SK-MEL-5 (cell line): ENCODE measurements around the gene CEP135. TPM values are rescaled to one million over a fixed set of nuclear protein-coding genes. Genes with fewer than 3 reads are reported as not detected.
"Not testable (repeated sequence)": the region's sequence is repeated elsewhere in the genome, so short reads cannot be mapped to it uniquely, and the experiment has no call there.

Source experiments
- DNase-seq: peaks from one replicate; pipeline ENCODE4 v3.0.0-alpha.2; 2016; ENCODE audit warnings: low read depth, low spot score
- in situ Hi-C: cut with HindIII; loops from 2 replicates; pipeline ENCODE4 v1.10.0; 2016; ENCODE audit warnings: low sequenced_read_pairs, high pct_unique_total_duplicates, low pct_unique_long_range_greater_than_20kb
- total RNA-seq: library from RNA; depleted of rRNA; stranded (reverse); fragments of >200 nt; shearing (Covaris generic); gene quantifications from 2 replicates; pipeline ENCODE4 v1.2.3, GENCODE V29; 2014

Gene CEP135
- total RNA-seq, 1 experiment from 2014 or later, result 4.5 TPM

DNA sequence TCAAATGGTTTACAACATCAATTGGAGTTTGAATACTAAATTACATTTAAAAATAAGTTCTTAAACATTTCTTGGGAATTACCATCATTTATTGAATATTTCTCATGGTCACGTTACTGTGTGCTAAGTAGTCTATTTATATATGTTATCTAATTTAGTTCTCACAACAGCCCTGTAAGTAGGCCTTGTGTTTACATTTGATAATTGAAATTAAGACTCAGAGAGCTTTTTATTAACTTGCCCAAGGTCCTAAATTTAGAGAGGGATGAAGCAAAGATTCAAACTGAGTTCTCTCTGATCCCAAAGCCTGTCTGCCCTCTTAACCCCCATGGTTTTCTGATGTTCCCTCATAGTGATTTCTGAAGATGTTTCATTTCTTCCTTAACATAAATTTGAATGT, 103.7 kb downstream of the CEP135 start:
- no peak for DNase-seq
- in situ Hi-C loops, result no loop called here

- peak; percentile 74 for DNase-seq
- in situ Hi-C loops, result no loop called here
Measured at GRCh38 chr4:56052966-56053365, 104.2 kb downstream of the CEP135 start.

DNA sequence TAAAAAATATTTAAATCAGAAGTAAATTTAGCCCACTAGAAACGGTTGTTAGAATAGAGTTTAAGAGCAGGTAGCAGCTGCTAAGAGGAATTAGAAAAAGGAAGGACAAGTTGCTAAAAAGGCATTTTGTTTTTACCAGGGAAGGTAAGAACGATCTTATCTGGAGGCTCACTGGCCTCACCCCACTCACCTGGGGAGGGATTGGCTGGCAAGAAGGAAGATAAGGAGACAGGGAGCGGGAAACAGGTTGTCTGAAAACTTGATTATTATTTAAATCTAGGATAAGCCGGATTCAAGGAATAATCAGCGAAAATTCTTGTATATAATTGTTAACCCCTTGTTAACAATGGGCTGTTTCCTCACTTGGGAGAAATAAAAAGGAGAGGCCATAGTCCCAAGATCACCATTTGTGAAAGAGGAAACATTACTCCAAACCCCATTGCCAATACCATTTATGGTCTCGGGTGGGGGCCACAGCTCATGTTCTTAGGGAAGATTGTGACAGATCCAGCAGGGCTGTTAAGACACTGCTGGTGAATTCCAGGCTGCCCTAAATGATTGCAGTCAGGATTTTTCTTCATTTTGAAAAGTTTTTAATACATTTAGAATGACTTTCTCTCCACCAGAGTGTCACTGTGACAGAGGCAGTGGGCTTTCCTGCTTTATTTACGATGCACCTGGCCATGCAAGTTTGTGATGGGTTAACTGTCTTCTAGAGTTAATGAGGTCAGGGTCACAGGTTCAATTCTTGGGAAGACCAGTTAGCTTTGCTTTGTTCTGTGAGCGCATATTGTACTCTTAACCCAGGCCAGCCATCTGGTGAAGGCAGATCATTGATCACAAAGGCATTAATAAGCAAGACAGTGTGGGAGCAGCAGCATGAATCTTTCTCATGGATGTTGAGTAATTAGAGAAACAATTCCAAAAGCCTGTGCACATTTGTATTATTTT, 106.6 kb downstream of the CEP135 start:
- in situ Hi-C loops, result no loop called here

DNA sequence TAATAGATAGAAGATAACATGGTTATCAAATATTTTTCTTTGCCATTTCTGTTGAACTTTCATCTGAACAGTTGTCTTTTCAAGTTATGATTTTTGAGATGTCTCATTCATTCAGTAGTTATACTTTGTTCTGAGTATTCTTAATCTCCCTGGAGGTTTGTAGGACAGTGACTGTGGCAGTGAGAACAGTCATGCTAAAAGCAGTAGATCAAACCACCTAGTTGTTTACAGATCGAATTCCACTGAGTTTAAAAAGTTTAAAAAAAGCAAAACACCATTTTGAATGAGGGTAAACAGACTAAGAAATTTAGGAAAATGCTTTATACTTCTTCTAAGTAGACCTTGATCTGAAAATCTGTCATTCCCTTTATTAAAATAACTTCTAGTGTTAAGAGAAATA, 107.2 kb downstream of the CEP135 start:
- DNase-seq, result no peak
- in situ Hi-C loops, result no loop called here

More for the DNA sequence above, 106.6 kb downstream of the CEP135 start:
- no peak for DNase-seq

- in situ Hi-C loops, result no loop called here
- no peak for DNase-seq
Measured at GRCh38 chr4:56058555-56058954, 109.8 kb downstream of the CEP135 start.

DNA sequence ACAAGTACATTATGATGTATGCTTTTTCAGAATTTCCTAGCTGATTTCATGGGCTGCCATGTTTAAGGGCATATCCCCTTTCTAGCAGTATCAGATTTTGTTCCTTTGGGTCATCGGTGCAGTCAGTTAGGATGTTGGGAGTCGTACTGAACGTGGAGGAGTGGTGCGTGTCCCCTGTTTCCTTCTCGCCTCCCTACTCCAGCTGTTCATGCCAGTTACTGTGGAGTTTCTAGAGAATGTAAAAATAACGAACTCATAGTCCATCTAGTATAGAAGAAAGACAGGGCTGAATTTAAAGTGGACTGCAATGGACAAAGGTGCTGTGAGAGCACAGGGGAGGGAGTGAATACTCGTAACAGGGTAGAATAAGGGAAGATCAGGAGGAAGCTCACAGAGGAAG, 111.3 kb downstream of the CEP135 start:
- DNase-seq, result no peak
- in situ Hi-C loops, result no loop called here

DNA sequence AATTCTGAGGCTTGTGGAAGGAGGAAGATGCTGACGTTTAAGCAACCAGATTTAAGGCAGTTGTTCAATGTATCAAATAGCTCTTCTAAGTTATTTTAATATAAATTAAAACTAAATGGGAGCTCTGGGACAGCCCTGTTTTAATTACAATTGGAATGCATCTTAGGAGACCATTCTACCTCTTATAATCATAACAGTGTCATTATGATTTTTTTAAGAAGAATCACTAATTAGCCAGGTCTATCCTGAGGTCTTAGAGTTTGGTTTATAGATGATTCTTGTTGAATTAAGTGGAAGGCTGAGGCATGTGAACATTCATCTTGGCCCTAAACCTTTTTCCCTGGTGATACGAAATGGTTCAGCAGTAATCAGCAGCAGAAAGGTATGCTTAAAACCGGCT, 113.4 kb downstream of the CEP135 start:
- in situ Hi-C loops, result no loop called here
- no peak for DNase-seq

DNA sequence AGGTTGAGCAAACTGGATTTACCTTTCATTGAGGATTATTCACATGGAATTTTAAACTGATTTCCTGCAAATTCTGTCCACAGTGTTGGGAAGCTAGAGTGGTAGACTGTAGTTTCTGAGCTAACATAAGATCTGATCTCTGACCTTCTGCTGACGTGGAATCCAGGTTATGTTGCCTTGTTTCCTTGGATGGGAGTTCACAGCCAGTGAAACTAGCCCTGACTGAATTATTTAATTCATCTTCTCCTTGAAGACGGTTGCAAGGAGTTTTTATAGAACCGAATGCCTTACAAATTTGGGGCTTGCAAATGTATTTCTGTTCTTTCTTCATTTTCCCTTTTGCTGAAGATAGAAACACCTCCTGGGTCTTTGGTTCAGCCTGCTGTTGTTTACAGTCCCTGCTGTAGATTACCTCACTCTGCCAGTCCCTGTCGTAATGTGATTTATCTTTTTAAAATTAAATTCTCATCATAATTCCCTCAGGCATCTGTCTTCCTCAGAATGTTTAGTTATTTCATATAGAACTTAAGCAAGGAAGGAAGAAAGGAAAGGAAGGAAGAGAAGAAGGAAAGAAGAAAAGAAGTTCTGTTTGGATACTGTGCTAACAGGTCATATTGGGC, 113.9 kb downstream of the CEP135 start:
- DNase-seq, result no peak
- in situ Hi-C loops, result no loop called here

- DNase-seq, result no peak
- in situ Hi-C loops, result no loop called here
Measured at GRCh38 chr4:56066493-56066892, 117.7 kb downstream of the CEP135 start.

- DNase-seq, result no peak
- in situ Hi-C loops, result no loop called here
Measured at GRCh38 chr4:56067826-56068225, 119.1 kb downstream of the CEP135 start.

- DNase-seq, in situ Hi-C loops: not testable (repeated sequence)
Measured at GRCh38 chr4:56072730-56073129, 124.0 kb downstream of the CEP135 start.

GRCh38 chr4:56077676-56078075, 128.9 kb downstream of the CEP135 start:
- in situ Hi-C loops, result no loop called here
- no peak for DNase-seq

DNA sequence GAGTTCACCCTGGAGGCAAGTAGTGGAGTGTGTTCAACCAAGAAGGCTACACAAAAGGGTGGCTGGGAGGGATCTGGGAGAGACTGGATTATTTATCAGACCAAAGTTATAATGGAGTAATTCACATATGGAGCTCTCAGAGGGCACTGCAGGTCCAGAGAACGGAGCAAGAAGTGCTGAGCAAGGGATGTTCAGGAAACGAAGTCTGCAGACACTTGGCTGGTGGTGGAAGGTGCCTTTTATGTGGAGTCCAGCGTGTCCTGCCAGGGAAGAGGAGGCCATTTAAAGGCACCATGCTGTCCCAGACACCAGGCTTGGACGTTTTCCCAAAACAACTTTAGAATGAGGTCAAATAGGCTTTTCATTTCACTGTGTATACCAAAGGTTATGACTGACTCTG, 130.1 kb downstream of the CEP135 start:
- peak; percentile 60 for DNase-seq
- in situ Hi-C loops, result no loop called here

- DNase-seq, result no peak
- in situ Hi-C loops, result no loop called here
Measured at GRCh38 chr4:56080384-56080783, 131.6 kb downstream of the CEP135 start.

GRCh38 chr4:56082829-56083228, 134.1 kb downstream of the CEP135 start:
- no peak for DNase-seq
- in situ Hi-C loops, result no loop called here
